ENCODE measurements around the gene TIGD7.
A peak's percentile ranks its signal among the peaks of the same experiment; 100 is the strongest.
"Not testable (repeated sequence)": the region's sequence is repeated elsewhere in the genome, so short reads cannot be mapped to it uniquely, and the experiment has no call there.

The TIGD7 gene

GRCh38 chr16:3271281-3271680 lies 33.9 kb downstream of the TIGD7 start:
- H3K4me3 ChIP-seq (ENCODE audit: control insufficient read depth in 1 of 7, extremely low read depth in 1 of 7, insufficient read depth in 4 of 7, low read depth in 2 of 7, low read length in 6 of 7); H3K27me3 ChIP-seq (replicated peaks in 2 of 5; ENCODE audit: control insufficient read depth in 4 of 5, insufficient read depth in 5 of 5, low read length in 4 of 5); CTCF ChIA-PET; POLR2A ChIA-PET; H3K4me1 ChIP-seq (ENCODE audit: control extremely low read depth in 1 of 4, control insufficient read depth in 4 of 4, insufficient read depth in 4 of 4, low read length in 3 of 4); DNase-seq; H3K27ac ChIP-seq (ENCODE audit: insufficient read depth in 1 of 2, low read depth in 1 of 2, low read length in 2 of 2, poor library complexity in 1 of 2, severe bottlenecking in 2 of 2): not testable (repeated sequence)
- WGBS (ENCODE audit: insufficient coverage): 93% methylated on average over 3 of the region's 22 CpGs
- Histone ChIP-seq H3K9me3 (ENCODE audit: control extremely low read depth in 1 of 5, control insufficient read depth in 4 of 5, insufficient read depth in 2 of 5, low read depth in 1 of 5, low read length in 4 of 5) (peaks cover 0 to 30% (median 2%) of the 10 kb centered on the region in 5 experiments), H3K36me3 (ENCODE audit: control insufficient read depth in 4 of 4, insufficient read depth in 4 of 4, low read length in 3 of 4) (peaks cover 6 to 25% (median 17%) of the 10 kb centered on the region in 4 experiments)

GRCh38 chr16:3270718-3271117 lies 34.5 kb downstream of the TIGD7 start:
- WGBS (ENCODE audit: insufficient coverage): 100% methylated on average over 1 of the region's 5 CpGs
- POLR2A ChIA-PET, CTCF ChIA-PET: not testable (repeated sequence)

GRCh38 chr16:3268294-3268693 lies 36.9 kb downstream of the TIGD7 start:
- no peak for DNase-seq
- ChIA-PET CTCF (interaction anchor here (0.5 kb wide), 1 partner anchor 234 kb away, joined by 4 read pairs; no protein-coding TSS in a partner anchor), POLR2A (no interaction called here)
- Histone ChIP-seq H3K27me3 (replicated peaks in 2 of 5; ENCODE audit: control insufficient read depth in 4 of 5, insufficient read depth in 5 of 5, low read length in 4 of 5) (no peaks in the 10 kb centered on the region), H3K9me3 (ENCODE audit: control extremely low read depth in 1 of 5, control insufficient read depth in 4 of 5, insufficient read depth in 2 of 5, low read depth in 1 of 5, low read length in 4 of 5) (peaks cover 0 to 26% (median 7%) of the 10 kb centered on the region in 5 experiments), H3K4me1 (ENCODE audit: control extremely low read depth in 1 of 4, control insufficient read depth in 4 of 4, insufficient read depth in 4 of 4, low read length in 3 of 4) (peaks cover 0 to 16% (median 5%) of the 10 kb centered on the region in 4 experiments), H3K4me3 (ENCODE audit: control insufficient read depth in 1 of 7, extremely low read depth in 1 of 7, insufficient read depth in 4 of 7, low read depth in 2 of 7, low read length in 6 of 7) (no peak overlapping the region), H3K27ac (ENCODE audit: insufficient read depth in 1 of 2, low read depth in 1 of 2, low read length in 2 of 2, poor library complexity in 1 of 2, severe bottlenecking in 2 of 2) (no peak overlapping the region), H3K36me3 (ENCODE audit: control insufficient read depth in 4 of 4, insufficient read depth in 4 of 4, low read length in 3 of 4) (peaks cover 6 to 30% (median 19%) of the 10 kb centered on the region in 4 experiments)
- 100% methylated on average over 1 of the region's 1 CpG for WGBS (ENCODE audit: insufficient coverage)

More at GRCh38 chr16:3270718-3271117, 34.5 kb downstream of the TIGD7 start:
- peaks cover 6 to 27% (median 18%) of the 10 kb centered on the region in 4 experiments for H3K36me3 ChIP-seq (ENCODE audit: control insufficient read depth in 4 of 4, insufficient read depth in 4 of 4, low read length in 3 of 4)
- not testable (repeated sequence) for DNase-seq; H3K27ac ChIP-seq (ENCODE audit: insufficient read depth in 1 of 2, low read depth in 1 of 2, low read length in 2 of 2, poor library complexity in 1 of 2, severe bottlenecking in 2 of 2); H3K4me3 ChIP-seq (ENCODE audit: control insufficient read depth in 1 of 7, extremely low read depth in 1 of 7, insufficient read depth in 4 of 7, low read depth in 2 of 7, low read length in 6 of 7); H3K4me1 ChIP-seq (ENCODE audit: control extremely low read depth in 1 of 4, control insufficient read depth in 4 of 4, insufficient read depth in 4 of 4, low read length in 3 of 4); H3K27me3 ChIP-seq (replicated peaks in 2 of 5; ENCODE audit: control insufficient read depth in 4 of 5, insufficient read depth in 5 of 5, low read length in 4 of 5)
- H3K9me3 ChIP-seq (ENCODE audit: control extremely low read depth in 1 of 5, control insufficient read depth in 4 of 5, insufficient read depth in 2 of 5, low read depth in 1 of 5, low read length in 4 of 5): peaks cover 0 to 30% (median 4%) of the 10 kb centered on the region in 5 experiments

GRCh38 chr16:3266873-3267537 lies 38.2 kb downstream of the TIGD7 start:
- Histone ChIP-seq H3K4me1 (ENCODE audit: control extremely low read depth in 1 of 4, control insufficient read depth in 4 of 4, insufficient read depth in 4 of 4, low read length in 3 of 4) (peaks cover 0 to 18% (median 6%) of the 10 kb centered on the region in 4 experiments), H3K27me3 (replicated peaks in 2 of 5; ENCODE audit: control insufficient read depth in 4 of 5, insufficient read depth in 5 of 5, low read length in 4 of 5) (no peaks in the 10 kb centered on the region), H3K4me3 (ENCODE audit: control insufficient read depth in 1 of 7, extremely low read depth in 1 of 7, insufficient read depth in 4 of 7, low read depth in 2 of 7, low read length in 6 of 7) (no peak overlapping the region), H3K27ac (ENCODE audit: insufficient read depth in 1 of 2, low read depth in 1 of 2, low read length in 2 of 2, poor library complexity in 1 of 2, severe bottlenecking in 2 of 2) (no peak overlapping the region), H3K9me3 (ENCODE audit: control extremely low read depth in 1 of 5, control insufficient read depth in 4 of 5, insufficient read depth in 2 of 5, low read depth in 1 of 5, low read length in 4 of 5) (peaks cover 0 to 26% (median 7%) of the 10 kb centered on the region in 5 experiments), H3K36me3 (ENCODE audit: control insufficient read depth in 4 of 4, insufficient read depth in 4 of 4, low read length in 3 of 4) (peaks cover 6 to 30% (median 19%) of the 10 kb centered on the region in 4 experiments)
- WGBS (ENCODE audit: insufficient coverage): 57% methylated on average over 2 of the region's 5 CpGs
- CTCF ChIA-PET: interaction anchor here (0.6 to 1.6 kb wide), 3 partner anchors 9 to 238 kb away, joined by 3 to 7 read pairs (median 3); partner anchors contain the start of gene ZNF263
- peak in 1 of 3 donors; percentile 51 for DNase-seq
- POLR2A ChIA-PET: interaction anchor here (1.1 kb wide), 1 partner anchor 219 kb away, joined by 5 read pairs; no protein-coding TSS in a partner anchor

- Histone ChIP-seq H3K9me3 (ENCODE audit: control extremely low read depth in 1 of 5, control insufficient read depth in 4 of 5, insufficient read depth in 2 of 5, low read depth in 1 of 5, low read length in 4 of 5) (peaks cover 0 to 23% (median 7%) of the 10 kb centered on the region in 5 experiments), H3K27ac (ENCODE audit: insufficient read depth in 1 of 2, low read depth in 1 of 2, low read length in 2 of 2, poor library complexity in 1 of 2, severe bottlenecking in 2 of 2) (peak overlapping the region; percentile 61 to 88), H3K27me3 (replicated peaks in 2 of 5; ENCODE audit: control insufficient read depth in 4 of 5, insufficient read depth in 5 of 5, low read length in 4 of 5) (no peaks in the 10 kb centered on the region), H3K36me3 (ENCODE audit: control insufficient read depth in 4 of 4, insufficient read depth in 4 of 4, low read length in 3 of 4) (peaks cover 6 to 30% (median 19%) of the 10 kb centered on the region in 4 experiments), H3K4me1 (ENCODE audit: control extremely low read depth in 1 of 4, control insufficient read depth in 4 of 4, insufficient read depth in 4 of 4, low read length in 3 of 4) (peaks cover 0 to 18% (median 6%) of the 10 kb centered on the region in 4 experiments), H3K4me3 (ENCODE audit: control insufficient read depth in 1 of 7, extremely low read depth in 1 of 7, insufficient read depth in 4 of 7, low read depth in 2 of 7, low read length in 6 of 7) (peak overlapping the region; percentile 56 to 86 (median 75))
- under 1% methylated on average over 69 of the region's 77 CpGs for WGBS (ENCODE audit: insufficient coverage)
- ChIA-PET CTCF (interaction anchor here (0.9 to 1.1 kb wide), 2 partner anchors 16 to 194 kb away, joined by 3 read pairs; no protein-coding TSS in a partner anchor), POLR2A (interaction anchor here (2.7 kb wide), 1 partner anchor 18 kb away, joined by 8 read pairs; the partner anchor contains the start of gene ZNF263)
- DNase-seq: peak; percentile 97 to 98 (median 98)
Measured at GRCh38 chr16:3264137-3265036, 40.8 kb downstream of the TIGD7 start.

- peaks cover 3 to 16% (median 10%) of the 10 kb centered on the region in 4 experiments for H3K36me3 ChIP-seq (ENCODE audit: control insufficient read depth in 4 of 4, insufficient read depth in 4 of 4, low read length in 3 of 4)
- peaks cover 0 to 7% (median 0%) of the 10 kb centered on the region in 5 experiments for H3K27me3 ChIP-seq (replicated peaks in 2 of 5; ENCODE audit: control insufficient read depth in 4 of 5, insufficient read depth in 5 of 5, low read length in 4 of 5)
- peaks cover 0 to 18% (median 9%) of the 10 kb centered on the region in 4 experiments for H3K4me1 ChIP-seq (ENCODE audit: control extremely low read depth in 1 of 4, control insufficient read depth in 4 of 4, insufficient read depth in 4 of 4, low read length in 3 of 4)
- POLR2A ChIA-PET: interaction anchor here (2.7 kb wide), 1 partner anchor 20 kb away, joined by 8 read pairs; the partner anchor contains the start of gene ZNF263
- no peak overlapping the region for H3K4me3 ChIP-seq (ENCODE audit: control insufficient read depth in 1 of 7, extremely low read depth in 1 of 7, insufficient read depth in 4 of 7, low read depth in 2 of 7, low read length in 6 of 7)
- no peak overlapping the region for H3K27ac ChIP-seq (ENCODE audit: insufficient read depth in 1 of 2, low read depth in 1 of 2, low read length in 2 of 2, poor library complexity in 1 of 2, severe bottlenecking in 2 of 2)
- H3K9me3 ChIP-seq (ENCODE audit: control extremely low read depth in 1 of 5, control insufficient read depth in 4 of 5, insufficient read depth in 2 of 5, low read depth in 1 of 5, low read length in 4 of 5): peaks cover 0 to 17% (median 7%) of the 10 kb centered on the region in 5 experiments
- DNase-seq: no peak
- WGBS (ENCODE audit: insufficient coverage): 96% methylated on average over 4 of the region's 4 CpGs
- CTCF ChIA-PET: interaction anchor here (1.3 kb wide), 1 partner anchor 22 kb away, joined by 3 read pairs; no protein-coding TSS in a partner anchor
Measured at GRCh38 chr16:3262517-3262916, 42.7 kb downstream of the TIGD7 start.
